Liver (tissue), 9 donors: ENCODE measurements around the gene SDK2. TPM values are rescaled to one million over a fixed set of nuclear protein-coding genes. Genes with fewer than 3 reads are reported as not detected.
"Not testable (repeated sequence)": the region's sequence is repeated elsewhere in the genome, so short reads cannot be mapped to it uniquely, and the experiment has no call there.

ENCODE experiments used
- DNase-seq: peaks from one replicate; pipeline ENCODE4 v3.0.0-alpha.2; 2017; ENCODE audit warnings: low spot score
- H3K27ac ChIP-seq, 2 donors: one replicate each; pipeline ENCODE4 v1.7.0; 2013; ENCODE audit warnings: inconsistent platforms in 2 of 2, low read length in 2 of 2, control low read depth in 1 of 2, low read depth in 1 of 2, mild to moderate bottlenecking in 1 of 2
- H3K27me3 ChIP-seq, 4 donors: one replicate each; pipeline versions ENCODE4 v1.6.1 to v1.7.0; 2013; ENCODE audit warnings: low read length in 3 of 4, inconsistent platforms in 1 of 4, mild to moderate bottlenecking in 1 of 4, moderate library complexity in 1 of 4; ENCODE audit not compliant: control insufficient read depth in 4 of 4, insufficient read depth in 4 of 4
- H3K36me3 ChIP-seq, 4 donors: one replicate each; pipeline versions ENCODE4 v1.6.1 to v1.7.0; 2013; ENCODE audit warnings: low read length in 3 of 4, mild to moderate bottlenecking in 3 of 4, low read depth in 1 of 4, moderate library complexity in 1 of 4; ENCODE audit not compliant: control insufficient read depth in 4 of 4, insufficient read depth in 3 of 4
- H3K4me1 ChIP-seq, 4 donors: one replicate each; pipeline versions ENCODE4 v1.6.1 to v1.7.0; 2013; ENCODE audit warnings: low read length in 3 of 4, mild to moderate bottlenecking in 3 of 4, moderate library complexity in 1 of 4; ENCODE audit not compliant: control insufficient read depth in 4 of 4, insufficient read depth in 4 of 4
- H3K4me3 ChIP-seq, 3 donors: one replicate each; pipeline versions ENCODE4 v1.6.1 to v1.7.0; 2013; ENCODE audit warnings: low read length in 3 of 3, control low read depth in 1 of 3, low read depth in 1 of 3, mild to moderate bottlenecking in 1 of 3
- H3K9ac ChIP-seq, 2 donors: one replicate each; pipeline ENCODE4 v1.7.0; 2013; ENCODE audit warnings: low read length in 2 of 2, mild to moderate bottlenecking in 2 of 2, moderate library complexity in 2 of 2, control low read depth in 1 of 2, low read depth in 1 of 2
- H3K9me3 ChIP-seq, 4 donors: one replicate each; pipeline versions ENCODE4 v1.6.1 to v1.7.0; 2013; ENCODE audit warnings: low read length in 3 of 4; ENCODE audit not compliant: control insufficient read depth in 4 of 4
- ATF3 ChIP-seq: IDR thresholded peaks from 2 replicates; pipeline ENCODE4 v1.6.1; 2016; ENCODE audit warnings: antibody characterized with exemption
- CTCF ChIP-seq: fragments of 150-350 bp; IDR thresholded peaks from 2 replicates; pipeline ENCODE4 v1.5.1; 2017; ENCODE audit warnings: improper control_type of control experiment, low read depth, low read length; ENCODE audit not compliant: missing input control
- FOXA1 ChIP-seq: IDR thresholded peaks from 2 replicates; pipeline ENCODE4 v1.6.1; 2016; ENCODE audit warnings: antibody characterized with exemption
- FOXA2 ChIP-seq: IDR thresholded peaks from 2 replicates; pipeline ENCODE4 v1.6.1; 2016; ENCODE audit warnings: antibody characterized with exemption
- GABPA ChIP-seq, 2 donors: IDR thresholded peaks in 1 of 2; conservative IDR thresholded peaks in 1 of 2; 2 replicates each; pipeline ENCODE4 v1.6.1; 2016; ENCODE audit warnings: antibody characterized with exemption in 2 of 2, mild to moderate bottlenecking in 1 of 2, moderate library complexity in 1 of 2
- HNF4A ChIP-seq, 2 donors: conservative IDR thresholded peaks; 2 replicates each; pipeline ENCODE4 v1.6.1; 2016; ENCODE audit warnings: antibody characterized with exemption in 2 of 2, mild to moderate bottlenecking in 2 of 2
- HNF4G ChIP-seq: IDR thresholded peaks from 2 replicates; pipeline ENCODE4 v1.6.1; 2016; ENCODE audit warnings: antibody characterized with exemption
- JUND ChIP-seq, 2 donors: IDR thresholded peaks; 2 replicates each; pipeline ENCODE4 v1.6.1; 2016; ENCODE audit warnings: antibody characterized with exemption in 2 of 2
- MAX ChIP-seq: IDR thresholded peaks from 2 replicates; pipeline ENCODE4 v1.6.1; 2016; ENCODE audit warnings: antibody characterized with exemption
- RAD21 ChIP-seq, 2 donors: IDR thresholded peaks; 2 replicates each; pipeline ENCODE4 v1.6.1; 2016; ENCODE audit warnings: antibody characterized with exemption in 2 of 2, mild to moderate bottlenecking in 2 of 2
- REST ChIP-seq: IDR thresholded peaks from 2 replicates; pipeline ENCODE4 v1.6.1; 2016; ENCODE audit warnings: antibody characterized with exemption, mild to moderate bottlenecking
- RXRA ChIP-seq, 2 donors: IDR thresholded peaks; 2 replicates each; pipeline ENCODE4 v1.6.1; 2017 to 2018; ENCODE audit warnings: antibody characterized with exemption in 2 of 2, mild to moderate bottlenecking in 1 of 2
- SP1 ChIP-seq: IDR thresholded peaks from 2 replicates; pipeline ENCODE4 v1.6.1; 2018; ENCODE audit warnings: antibody characterized with exemption, mild to moderate bottlenecking
- TAF1 ChIP-seq: conservative IDR thresholded peaks from 2 replicates; pipeline ENCODE4 v1.6.1; 2016; ENCODE audit warnings: antibody characterized with exemption, mild to moderate bottlenecking
- YY1 ChIP-seq: IDR thresholded peaks from 2 replicates; pipeline ENCODE4 v1.6.1; 2016; ENCODE audit warnings: antibody characterized with exemption, mild to moderate bottlenecking
- ZBTB33 ChIP-seq: IDR thresholded peaks from 2 replicates; pipeline ENCODE4 v1.6.1; 2016; ENCODE audit warnings: antibody characterized with exemption
- WGBS: extraction: QIAGEN DNeasy Blood & Tissue Kit; methylation state at CpG from one replicate; pipeline ENCODE4 v1.1.7; 2013; 5-methylcytosine and 5-hydroxymethylcytosine counted together
- polyA plus RNA-seq, 2 donors: library from polyadenylated mRNA; stranded (reverse) in 1 of 2; unstranded in 1 of 2; fragments of 200-250 nt in 1 of 2; fragments of >200 nt in 1 of 2; fragmentation: Nextera tagmentation in 1 of 2; extraction: Ambion mirVana in 1 of 2; gene quantifications; one replicate each; pipeline versions ENCODE4 v1.2.1 to v1.2.3, GENCODE V29; 2013 to 2015
- total RNA-seq, 2 donors: library from RNA; depleted of rRNA; stranded (reverse); fragments of >200 nt; gene quantifications; one replicate each; pipeline ENCODE4 v1.2.3, GENCODE V29; 2014
- donor health status: healthy.
- donor health status: healthy.
- donor health status: healthy.
- donor health status: healthy.
- donor health status: healthy.

The SDK2 gene
- total and polyA plus RNA-seq, 4 donors, result 0.05 to 0.42 (median 0.10) TPM

GRCh38 chr17:73309727-73310596, 334.3 kb downstream of the SDK2 start:
- H3K27ac ChIP-seq, result peak overlapping the region; percentile 95 to 96
- H3K9ac ChIP-seq, result peak overlapping the region; percentile 80 to 95
- 10% methylated on average over 21 of the region's 21 CpGs for WGBS
- H3K27me3 ChIP-seq, result no peaks in the 10 kb centered on the region
- H3K9me3 ChIP-seq, result no peaks in the 10 kb centered on the region
- peak overlapping the region; percentile 60 to 85 (median 84) for H3K4me3 ChIP-seq
- DNase-seq, result peak; percentile 76
- peaks cover 14 to 48% (median 30%) of the 10 kb centered on the region in 4 donors for H3K4me1 ChIP-seq
- TF ChIP-seq GABPA (IDR thresholded peaks at IDR 0.05 in 1 of 2, conservative IDR thresholded peaks at IDR 0.05 in 1 of 2), result no peak
- no peak for TF ChIP-seq ATF3
- no peak for TF ChIP-seq FOXA1
- no peak for TF ChIP-seq CTCF
- peak in 1 of 2 donors; percentile 31 for TF ChIP-seq RXRA (IDR thresholded peaks at IDR 0.05)
- TF ChIP-seq HNF4G, result no peak
- TF ChIP-seq RAD21 (IDR thresholded peaks at IDR 0.05), result no peak
- no peak for TF ChIP-seq JUND (IDR thresholded peaks at IDR 0.05)
- TF ChIP-seq FOXA2, result no peak
- TF ChIP-seq ZBTB33, result no peak
- no peak for TF ChIP-seq MAX
- TF ChIP-seq SP1, result no peak
- no peak for TF ChIP-seq YY1
- peak; percentile 37 to 61 for TF ChIP-seq HNF4A (conservative IDR thresholded peaks at IDR 0.05)
- TF ChIP-seq TAF1, result no peak
- peak; percentile 25 for TF ChIP-seq REST
- H3K36me3 ChIP-seq, result no peaks in the 10 kb centered on the region

GRCh38 chr17:73308959-73309358, 335.3 kb downstream of the SDK2 start:
- H3K9ac ChIP-seq, result not testable (repeated sequence)

More at GRCh38 chr17:73308959-73309358, 335.3 kb downstream of the SDK2 start:
- H3K27me3 ChIP-seq, H3K9me3 ChIP-seq, H3K4me3 ChIP-seq, DNase-seq, H3K36me3 ChIP-seq: not testable (repeated sequence)
- peak overlapping the region; percentile 96 to 97 for H3K27ac ChIP-seq
- peaks cover 17 to 53% (median 36%) of the 10 kb centered on the region in 4 donors for H3K4me1 ChIP-seq
- WGBS, result 61% methylated on average over 5 of the region's 5 CpGs
